D341Med (cell line): ENCODE data around the gene RBBP7.
A peak's percentile ranks its signal among the peaks of the same experiment; 100 is the strongest.

Experiments used
- DNase-seq: peaks from one replicate; pipeline ENCODE4 v3.0.0; 2012; ENCODE audit warnings: low spot score

RBBP7 gene

GRCh38 chrX:16870095-16870861, at the start of gene RBBP7:
Gene RBBP7 (minus strand): TSS chrX:16870362. CDS start chrX:16870053, 309 bp downstream.
- DNase-seq, result peak; percentile 95

DNA sequence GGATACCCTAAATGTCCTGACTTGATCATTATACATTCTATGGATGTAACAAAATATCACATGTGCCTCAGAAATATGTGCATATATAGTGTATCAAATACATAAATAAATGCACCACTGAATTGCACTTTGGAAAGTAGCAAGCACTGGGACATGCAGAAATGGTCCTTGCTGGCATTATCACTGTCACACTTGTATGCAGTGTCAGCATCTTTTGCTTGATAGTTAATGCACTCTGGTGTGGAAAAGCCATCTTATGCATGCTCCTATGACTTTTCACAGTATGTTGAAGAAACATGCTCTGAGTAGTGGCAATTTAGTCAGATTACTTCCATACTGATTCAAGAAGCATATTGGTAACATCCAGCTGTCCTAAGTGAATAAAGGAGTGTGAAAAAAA, 48.8 kb upstream of the RBBP7 start:
- DNase-seq, result no peak

DNA sequence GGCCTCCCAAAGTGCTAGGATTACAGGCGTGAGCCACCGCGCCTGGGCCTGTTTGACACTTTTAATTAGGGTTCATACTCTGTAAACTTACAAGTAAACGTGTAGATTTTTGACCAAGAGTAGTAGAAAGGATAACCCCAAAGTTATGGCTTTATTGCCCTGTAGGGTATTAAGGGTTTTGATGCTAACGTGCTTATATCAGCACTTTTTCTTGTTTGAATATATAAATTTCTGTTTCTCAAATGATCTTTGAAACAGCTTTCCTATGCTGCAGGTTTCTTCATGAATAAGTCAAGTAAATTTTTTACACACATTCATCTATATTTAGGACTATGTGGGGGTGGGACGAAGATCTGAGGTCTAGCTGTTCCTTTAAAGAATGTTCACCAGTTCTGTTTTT, 47.0 kb upstream of the RBBP7 start:
- no peak for DNase-seq

DNA sequence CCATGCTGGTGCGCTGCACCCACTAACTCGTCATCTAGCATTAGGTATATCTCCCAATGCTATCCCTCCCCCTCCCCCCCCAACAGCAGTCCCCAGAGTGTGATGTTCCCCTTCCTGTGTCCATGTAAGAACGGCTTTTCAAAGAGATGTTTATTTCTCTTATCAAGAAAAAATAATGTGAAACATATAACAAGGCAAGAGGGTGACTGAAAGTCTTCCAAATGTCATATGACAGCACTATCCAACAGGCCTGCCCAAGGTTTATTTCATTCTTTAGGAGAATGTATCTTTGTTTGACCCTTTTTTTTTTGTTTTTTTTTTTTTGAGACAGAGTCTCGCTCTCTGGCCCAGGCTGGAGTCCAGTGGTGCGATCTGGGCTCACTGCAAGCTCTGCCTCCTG, 46.4 kb upstream of the RBBP7 start:
- DNase-seq, result no peak

GRCh38 chrX:16914058-16914457, 43.9 kb upstream of the RBBP7 start:
- no peak for DNase-seq

- DNase-seq, result no peak
Measured at GRCh38 chrX:16910376-16910775, 40.2 kb upstream of the RBBP7 start.

DNA sequence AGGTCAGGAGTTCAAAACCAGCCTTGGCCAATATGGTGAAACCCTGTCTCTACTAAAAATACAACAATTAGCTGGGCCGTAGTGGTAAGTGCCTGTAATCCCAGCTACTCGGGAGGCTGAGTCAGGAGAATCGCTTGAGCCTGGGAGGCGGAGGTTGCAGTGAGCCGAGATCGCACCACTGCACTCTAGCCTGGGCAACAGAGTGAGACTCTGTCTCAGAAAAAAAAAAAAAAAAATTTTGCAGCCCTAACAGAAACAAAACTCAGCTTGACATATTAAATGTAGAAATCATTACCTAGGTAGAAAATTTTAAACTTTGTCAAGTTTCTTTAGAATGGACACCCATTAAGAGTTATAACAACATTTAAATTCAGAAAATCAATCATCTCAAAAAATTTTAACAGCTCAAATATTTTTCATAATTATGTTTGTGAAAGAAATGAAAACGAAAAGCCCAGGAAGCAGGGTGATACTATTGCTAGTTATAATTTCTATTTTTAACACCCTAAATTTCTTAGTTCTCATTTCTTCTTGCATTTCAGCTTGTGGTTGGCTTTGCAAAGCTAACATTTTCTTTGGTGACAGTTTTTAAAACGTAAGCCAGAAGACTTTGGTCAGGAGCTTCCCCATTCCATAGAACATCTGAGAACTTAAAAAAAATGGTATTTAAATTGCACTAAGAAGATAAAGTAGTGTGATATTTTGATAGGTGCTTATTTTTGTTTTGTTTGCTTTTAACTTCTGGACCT, 33.3 kb upstream of the RBBP7 start:
- DNase-seq, result no peak

DNA sequence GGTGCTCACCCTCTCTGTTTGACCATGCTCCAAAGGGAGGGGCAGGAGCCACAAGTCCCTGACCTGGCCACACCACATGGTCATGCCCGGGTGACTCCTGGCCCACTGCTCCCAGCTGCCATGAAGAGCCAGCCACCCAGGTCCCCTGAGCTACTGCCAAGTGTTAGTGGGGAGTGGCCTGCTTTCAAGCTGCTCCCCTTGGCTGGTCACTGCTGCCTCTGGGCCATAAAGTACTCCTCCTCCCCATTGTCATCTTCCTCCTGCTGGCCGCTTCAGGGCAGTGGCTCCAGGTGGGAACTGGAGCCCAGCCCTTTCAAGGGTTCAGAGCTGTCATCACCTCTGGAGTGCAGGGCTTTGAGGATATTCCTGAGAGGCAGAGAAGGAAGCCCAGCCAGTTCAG, 27.3 kb upstream of the RBBP7 start:
- DNase-seq, result no peak

DNA sequence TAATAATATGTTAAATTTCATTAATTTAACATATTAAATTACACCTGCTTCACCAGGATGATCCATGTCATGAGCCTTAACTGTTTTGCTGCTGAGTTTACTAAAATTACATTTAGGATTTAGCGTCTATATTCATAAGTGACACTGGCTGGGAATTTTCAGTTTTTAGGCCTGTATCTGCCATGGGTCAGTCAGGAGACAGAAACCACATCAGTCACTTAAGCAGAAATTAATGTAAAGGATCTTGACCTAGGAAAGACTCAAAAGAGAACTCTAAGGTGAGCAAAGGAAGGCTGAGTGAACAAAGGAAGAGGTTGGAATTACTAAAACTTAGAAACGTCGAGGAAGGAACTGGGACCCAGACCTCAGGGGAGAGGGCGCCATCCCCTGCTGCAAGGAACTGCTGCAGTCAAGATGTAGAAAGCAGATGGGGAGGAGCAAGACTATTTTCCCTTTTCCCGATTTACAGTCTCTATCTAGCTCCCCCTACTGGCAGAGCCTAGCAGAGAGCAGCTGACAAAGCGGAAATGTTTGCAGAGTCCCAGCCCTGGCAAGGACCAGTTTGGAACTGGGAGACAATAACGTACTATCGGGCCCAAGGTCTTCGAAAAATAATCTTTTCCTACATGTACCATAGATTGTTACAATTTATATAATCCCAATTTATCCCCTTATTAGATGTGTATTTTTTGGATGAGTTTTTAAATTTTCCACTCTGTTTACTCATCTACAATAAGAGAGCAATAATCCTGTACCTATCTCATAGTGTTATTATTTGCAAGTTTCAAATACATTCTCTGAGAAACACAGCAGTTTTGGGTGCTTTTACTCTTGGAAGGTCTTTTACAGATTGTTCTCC, 22.6 kb upstream of the RBBP7 start:
- peak; percentile 74 for DNase-seq

DNA sequence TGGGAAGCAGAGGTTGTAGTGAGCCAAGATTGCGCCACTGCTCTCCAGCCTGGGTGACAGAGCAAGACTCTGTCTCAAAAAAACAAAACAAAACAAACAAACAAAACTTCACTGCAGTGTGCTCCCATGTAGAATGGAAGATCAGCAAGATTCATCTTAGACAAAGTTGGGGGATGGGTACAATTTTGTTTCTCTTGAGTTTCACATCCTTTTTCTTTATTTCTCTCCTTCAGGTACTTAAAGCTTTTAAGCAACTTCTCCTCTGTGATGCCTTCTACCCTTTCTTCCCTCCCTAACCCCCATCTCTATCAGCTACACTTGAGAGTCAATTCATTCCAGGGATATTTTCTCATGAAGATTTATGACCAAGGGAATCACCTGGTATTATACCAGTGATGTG, 15.5 kb upstream of the RBBP7 start:
- DNase-seq, result no peak

- no peak for DNase-seq
Measured at GRCh38 chrX:16883487-16883804, 13.3 kb upstream of the RBBP7 start.

GRCh38 chrX:16882702-16883486, 12.7 kb upstream of the RBBP7 start:
- peak; percentile 70 for DNase-seq

DNA sequence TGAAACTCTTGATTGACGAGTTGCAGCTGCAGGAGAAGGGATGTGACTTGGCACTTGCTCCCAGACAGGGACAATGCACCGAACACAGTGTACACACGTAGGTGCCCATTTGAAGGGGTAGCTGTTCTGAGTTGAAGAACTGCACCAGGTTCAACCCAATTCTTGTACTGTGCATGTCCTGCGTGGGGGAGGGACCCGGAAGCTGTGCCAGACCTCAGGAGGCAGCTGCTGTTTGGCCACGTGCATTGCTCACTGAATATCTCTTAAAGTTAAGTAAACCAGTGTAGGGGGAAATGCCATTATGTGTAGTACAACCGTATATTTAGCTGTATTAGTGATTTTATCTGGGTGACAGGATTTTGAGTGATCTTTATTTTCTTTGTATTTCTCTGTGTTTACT, 12.0 kb upstream of the RBBP7 start:
- DNase-seq, result no peak

- no peak for DNase-seq
Measured at GRCh38 chrX:16876696-16877095, 6.5 kb upstream of the RBBP7 start.

- no peak for DNase-seq
Measured at GRCh38 chrX:16874458-16875095, 4.4 kb upstream of the RBBP7 start.

DNA sequence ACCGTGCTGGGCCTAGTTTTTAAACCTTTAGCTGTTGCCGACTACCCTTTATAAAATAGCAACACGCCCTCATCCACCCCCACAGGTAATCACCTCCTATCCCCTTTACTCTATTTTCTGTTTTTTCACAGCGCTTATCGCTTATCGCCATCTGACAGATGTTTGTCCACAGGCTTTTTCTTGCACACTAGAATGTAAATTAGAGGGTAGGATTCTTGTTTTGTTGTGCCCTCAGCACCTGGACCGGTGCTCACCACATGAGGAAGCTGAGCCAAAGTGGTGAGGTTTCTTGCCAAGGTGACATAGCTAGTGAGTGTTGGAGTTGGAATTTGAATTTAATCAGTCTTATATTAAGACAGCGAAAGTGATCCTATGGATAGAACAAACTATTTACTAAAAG, 2.9 kb upstream of the RBBP7 start:
- no peak for DNase-seq

DNA sequence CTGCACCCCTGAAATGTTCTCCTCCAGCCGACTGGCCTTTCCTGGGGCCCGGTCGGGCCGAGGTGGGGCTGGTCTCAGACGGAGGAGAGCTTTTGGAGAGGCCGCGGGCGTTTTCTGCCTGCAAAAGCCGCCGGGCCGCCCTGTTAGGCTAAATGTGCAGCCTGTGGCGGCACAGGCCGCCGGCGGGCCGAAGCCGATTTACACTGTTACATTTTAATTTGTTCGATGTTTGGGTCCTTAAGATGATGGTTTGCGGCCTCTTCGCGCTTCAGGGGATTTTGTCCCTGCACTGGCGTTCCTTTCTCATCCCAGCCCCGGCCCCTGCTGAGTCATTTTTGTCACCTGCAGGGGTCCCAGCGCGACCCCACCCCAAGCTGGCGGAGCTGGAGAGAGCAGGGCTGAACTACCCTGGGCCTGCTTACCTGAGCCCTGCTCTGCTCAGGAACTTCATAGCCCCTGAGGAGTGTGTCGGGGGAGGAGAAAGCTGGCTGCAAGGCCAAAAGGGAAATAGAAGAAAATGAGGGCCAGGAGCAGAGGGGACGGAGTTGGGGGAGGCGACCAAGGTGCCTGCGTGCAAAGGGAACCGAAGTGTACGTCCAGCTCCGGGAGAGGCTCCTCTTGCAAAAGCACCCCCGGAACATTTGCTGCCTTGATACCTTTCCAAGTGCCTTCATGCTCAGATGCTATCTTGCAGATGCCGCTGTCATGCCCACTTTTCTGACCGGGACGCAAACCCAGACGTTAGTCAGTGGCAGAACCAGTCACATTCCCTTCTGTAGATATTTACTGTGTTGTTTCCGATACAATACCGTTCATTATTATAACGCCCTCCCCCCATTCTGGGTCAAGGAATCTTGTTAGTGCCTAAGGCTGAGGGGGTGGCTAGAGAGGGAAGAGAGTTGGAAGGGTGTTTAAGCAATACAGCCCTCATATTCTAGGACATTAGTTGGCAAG, 977 bp upstream of the RBBP7 start:
- DNase-seq, result no peak

- peak; percentile 80 for DNase-seq
Measured at GRCh38 chrX:16869393-16870094, 618 bp downstream of the RBBP7 start.

DNA sequence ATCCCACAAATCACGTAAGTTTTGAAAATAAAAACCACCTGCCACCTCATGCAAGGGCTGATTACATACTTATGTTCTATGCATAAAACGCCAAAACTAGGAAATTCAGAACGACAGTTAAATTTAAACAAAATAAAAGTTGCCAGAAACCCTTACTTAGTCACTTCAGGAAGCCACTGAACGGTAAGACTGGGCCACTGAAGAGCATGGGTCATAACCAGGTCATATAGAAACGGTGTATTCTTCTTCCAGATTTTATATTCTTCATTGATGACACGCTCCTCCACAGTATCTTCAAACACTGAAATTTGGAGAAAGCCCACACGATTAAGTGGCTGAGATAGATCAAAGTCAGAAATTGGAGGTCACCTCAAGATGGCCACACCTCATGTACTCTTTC, 1.2 kb downstream of the RBBP7 start:
- DNase-seq, result no peak

DNA sequence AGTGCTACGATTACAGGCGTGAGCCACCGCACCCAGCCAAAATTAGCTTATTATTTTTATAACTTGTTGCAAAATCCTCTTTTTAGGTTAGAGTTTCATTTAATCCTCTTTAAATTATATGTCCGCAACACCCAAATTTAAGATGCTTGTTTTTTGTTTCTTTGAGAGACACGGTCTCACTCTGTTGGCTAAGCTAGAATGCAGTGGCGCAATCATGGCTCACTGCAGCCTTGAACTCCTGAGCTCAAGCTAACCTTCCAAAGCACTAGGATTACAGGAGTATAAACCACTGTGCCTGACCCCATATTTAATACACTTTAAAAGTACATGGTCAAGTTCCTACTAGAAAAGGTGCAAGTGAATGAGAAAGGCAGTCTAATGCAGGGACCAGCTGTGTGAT, 2.2 kb downstream of the RBBP7 start:
- no peak for DNase-seq
